Right lobe of liver (tissue), 4 donors: ENCODE measurements around the gene PKP4.

ENCODE experiments used
- POLR2A ChIP-seq: fragments of 450-650 bp; IDR thresholded peaks from one replicate; pipeline ENCODE4 v1.6.1; 2017; ENCODE audit warnings: antibody characterized with exemption, mild to moderate bottlenecking
- TF ChIP-seq, protein P1 (sequence below), 4 donors: fragments of 200-600 bp in 3 of 4; fragments of 450-650 bp in 1 of 4; IDR thresholded peaks; one replicate each; pipeline versions ENCODE4 v1.5.1 to v1.8.0; 2016 to 2022; ENCODE audit warnings: antibody characterized with exemption in 4 of 4, mild to moderate bottlenecking in 2 of 4
- donor health status: DM: no; HTN: no; CAD: no.
- donor health status: DM: no; HTN: no; CAD: no.
- donor health status: DM: no; HTN: yes; CAD: no.

DNA sequence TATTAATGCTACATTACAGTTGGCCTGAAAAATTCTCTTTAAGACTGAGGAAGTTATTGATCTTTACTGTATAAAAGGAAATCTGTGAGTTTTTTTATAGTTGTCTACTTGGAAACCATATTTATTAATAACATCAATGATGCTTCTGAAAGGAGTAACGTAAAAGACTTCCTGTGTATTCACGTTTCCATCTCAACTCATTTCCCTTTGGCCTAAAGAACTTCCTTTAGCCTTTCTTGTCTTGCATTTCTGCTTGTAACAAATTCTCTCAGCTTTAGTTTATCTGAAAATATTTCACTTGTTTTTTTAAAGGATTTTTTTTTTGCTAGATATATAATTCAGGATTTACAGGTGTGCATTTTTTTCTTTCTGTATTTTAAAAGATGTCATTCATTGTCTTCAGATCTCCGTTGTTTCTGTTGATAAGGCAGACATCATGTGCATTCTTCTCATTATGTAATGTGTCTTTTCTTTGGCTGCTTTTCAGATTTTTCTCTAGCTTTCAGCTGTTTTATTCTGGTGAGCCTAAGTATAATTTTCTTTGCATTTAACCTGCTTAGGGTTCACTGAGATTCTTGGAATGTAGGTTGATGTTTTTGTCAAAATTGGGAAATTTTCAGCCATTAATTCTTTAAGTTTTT is 179.3 kb downstream of the PKP4 start:
- TF ChIP-seq POLR2A: no peak
- TF ChIP-seq, protein P1, sequence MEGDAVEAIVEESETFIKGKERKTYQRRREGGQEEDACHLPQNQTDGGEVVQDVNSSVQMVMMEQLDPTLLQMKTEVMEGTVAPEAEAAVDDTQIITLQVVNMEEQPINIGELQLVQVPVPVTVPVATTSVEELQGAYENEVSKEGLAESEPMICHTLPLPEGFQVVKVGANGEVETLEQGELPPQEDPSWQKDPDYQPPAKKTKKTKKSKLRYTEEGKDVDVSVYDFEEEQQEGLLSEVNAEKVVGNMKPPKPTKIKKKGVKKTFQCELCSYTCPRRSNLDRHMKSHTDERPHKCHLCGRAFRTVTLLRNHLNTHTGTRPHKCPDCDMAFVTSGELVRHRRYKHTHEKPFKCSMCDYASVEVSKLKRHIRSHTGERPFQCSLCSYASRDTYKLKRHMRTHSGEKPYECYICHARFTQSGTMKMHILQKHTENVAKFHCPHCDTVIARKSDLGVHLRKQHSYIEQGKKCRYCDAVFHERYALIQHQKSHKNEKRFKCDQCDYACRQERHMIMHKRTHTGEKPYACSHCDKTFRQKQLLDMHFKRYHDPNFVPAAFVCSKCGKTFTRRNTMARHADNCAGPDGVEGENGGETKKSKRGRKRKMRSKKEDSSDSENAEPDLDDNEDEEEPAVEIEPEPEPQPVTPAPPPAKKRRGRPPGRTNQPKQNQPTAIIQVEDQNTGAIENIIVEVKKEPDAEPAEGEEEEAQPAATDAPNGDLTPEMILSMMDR (IDR thresholded peaks at IDR 0.05): no peak
